K562 (cell line): ENCODE measurements around the gene SORBS2. TPM values are rescaled to one million over a fixed set of nuclear protein-coding genes. Genes with fewer than 3 reads are reported as not detected.
A peak's percentile ranks its signal among the peaks of the same experiment; 100 is the strongest.

Experiments used
- ATAC-seq: fragments of 200-7000 bp; cut with Tn5 transposase; 3 replicates; pipeline ENCODE4 v1.9.1; 2020; ENCODE audit warnings: moderate library complexity
- BruUV-seq: library from RNA; stranded (reverse); fragments of 400-500 nt; replicated peaks from 2 replicates; lab custom pipeline; 2021; lab: Mats Ljungman, UMichigan
- CTCF ChIA-PET: fragments of 300-600 bp; formaldehyde crosslinking; extraction: SDS; loops from one replicate; lab custom pipeline; 2021; ENCODE audit warnings: low intra/inter-chr PET ratio; lab: Yijun Ruan, JAX
- POLR2A ChIA-PET: fragments of 300-600, 350-650 bp; sonication (Branson Sonifier 250); formaldehyde crosslinking; extraction: SDS; loops from one replicate; lab custom pipeline; 2021; ENCODE audit warnings: antibody characterized with exemption, inconsistent platforms; lab: Yijun Ruan, JAX
- DNase-seq, 4 experiments: peaks; one replicate each; pipeline versions ENCODE4 v3.0.0 to v3.0.0-alpha.2; 2011 to 2018; ENCODE audit warnings: low spot score in 3 of 4, mixed read lengths in 3 of 4; ENCODE audit errors: extremely low read depth in 1 of 4
- FAIRE-seq: peaks from 2 replicates; lab custom pipeline; 2011; peaks lifted over from hg19 to GRCh38; lab: Jason Lieb, UNC
- H2AFZ ChIP-seq: 2 replicates; pipeline ENCODE4 v1.6.0; 2011; ENCODE audit warnings: low read depth, low read length, control low read depth, inconsistent platforms
- H3K27ac ChIP-seq: fragments of 200-600 bp; 3 replicates; pipeline ENCODE4 v1.8.0; 2011; ENCODE audit warnings: low read depth, mild to moderate bottlenecking, control low read depth, inconsistent platforms, low read length, moderate library complexity, mixed read lengths; ENCODE audit errors: extremely low read depth
- H3K27me3 ChIP-seq, 2 experiments: fragments of 300-600 bp in 1 of 2; 2 replicates in 1 of 2; 3 replicates in 1 of 2; pipeline versions ENCODE4 v1.6.0 to v1.8.0; 2011; ENCODE audit warnings: inconsistent platforms in 2 of 2, low read length in 2 of 2, mild to moderate bottlenecking in 1 of 2, mixed read lengths in 1 of 2, moderate library complexity in 1 of 2; ENCODE audit not compliant: control insufficient read depth in 2 of 2, insufficient read depth in 2 of 2
- H3K36me3 ChIP-seq: fragments of 300-600 bp; 3 replicates; pipeline ENCODE4 v1.8.0; 2011; ENCODE audit warnings: mild to moderate bottlenecking, low read length, inconsistent platforms; ENCODE audit not compliant: control insufficient read depth, insufficient read depth
- H3K4me1 ChIP-seq, 2 experiments: fragments of 200-600 bp in 1 of 2; replicated peaks in 1 of 2; 2 replicates in 1 of 2; 3 replicates in 1 of 2; pipeline versions ENCODE4 v1.5.1 to v1.8.0; 2011; ENCODE audit warnings: inconsistent platforms in 2 of 2, low read length in 2 of 2, mild to moderate bottlenecking in 1 of 2, mixed read lengths in 1 of 2, moderate library complexity in 1 of 2; ENCODE audit not compliant: control insufficient read depth in 2 of 2, insufficient read depth in 2 of 2
- H3K4me2 ChIP-seq: 2 replicates; pipeline ENCODE4 v1.6.1; 2011; ENCODE audit warnings: low read length, control low read depth, inconsistent platforms, mixed read lengths; ENCODE audit not compliant: insufficient read depth
- H3K4me3 ChIP-seq: fragments of 200-600 bp; sonication (generic), shearing (Covaris generic); 2 replicates; pipeline ENCODE4 v1.5.1; 2016; ENCODE audit warnings: control low read depth, inconsistent platforms
- H3K79me2 ChIP-seq: fragments of 200-600 bp; 3 replicates; pipeline ENCODE4 v1.8.0; 2011; ENCODE audit warnings: low read length, inconsistent platforms; ENCODE audit not compliant: control insufficient read depth, insufficient read depth
- H3K9ac ChIP-seq, 2 experiments: 2 replicates each; pipeline versions ENCODE4 v1.6.0 to v1.6.1; 2011; ENCODE audit warnings: low read depth in 2 of 2, low read length in 2 of 2, control low read depth in 1 of 2, inconsistent platforms in 1 of 2, mild to moderate bottlenecking in 1 of 2, mixed read lengths in 1 of 2; ENCODE audit not compliant: insufficient read depth in 1 of 2
- H3K9me1 ChIP-seq: one replicate; pipeline ENCODE4 v1.6.0; 2011; ENCODE audit warnings: inconsistent platforms, mild to moderate bottlenecking, low read length, moderate library complexity; ENCODE audit not compliant: control insufficient read depth, insufficient read depth
- H3K9me3 ChIP-seq: replicated peaks from 2 replicates; pipeline ENCODE4 v1.5.1; 2011; ENCODE audit warnings: low read depth, low read length, inconsistent platforms; ENCODE audit not compliant: control insufficient read depth, insufficient read depth
- H4K20me1 ChIP-seq: replicated peaks from 2 replicates; pipeline ENCODE4 v1.6.1; 2011; ENCODE audit warnings: low read length, inconsistent platforms, mixed read lengths; ENCODE audit not compliant: control insufficient read depth, insufficient read depth
- BRF1 ChIP-seq: IDR thresholded peaks from 3 replicates; pipeline ENCODE4 v1.6.1; 2011; ENCODE audit warnings: borderline replicate concordance, mild to moderate bottlenecking; ENCODE audit not compliant: insufficient read length; ENCODE audit errors: extremely low read depth
- CEBPG ChIP-seq, 3 experiments: fragments of 200-800 bp in 1 of 3; sonication (Bioruptor generic) in 1 of 3; sonication (generic) in 1 of 3; formaldehyde crosslinking in 1 of 3; IDR thresholded peaks in 2 of 3; conservative IDR thresholded peaks in 1 of 3; 2 replicates each; pipeline versions ENCODE4 v1.6.1 to v1.8.0; 2016 to 2022; ENCODE audit warnings: missing compliant biosample characterization in 2 of 3, missing genetic modification characterization in 2 of 3, mild to moderate bottlenecking in 1 of 3, missing genetic modification reagents in 1 of 3
- POLR2G ChIP-seq: fragments of 200-400 bp; formaldehyde crosslinking; IDR thresholded peaks from 2 replicates; pipeline ENCODE4 v1.6.1; 2017; ENCODE audit warnings: low read depth, mild to moderate bottlenecking, antibody characterized with exemption, low read length, moderate library complexity
- SIRT6 ChIP-seq: IDR thresholded peaks from one replicate; pipeline ENCODE4 v1.6.1; 2012; ENCODE audit warnings: low read depth, mild to moderate bottlenecking, control low read depth, inconsistent platforms, low read length, moderate library complexity
- TARDBP ChIP-seq: fragments of 450-650 bp; IDR thresholded peaks from 2 replicates; pipeline ENCODE4 v1.6.1; 2016
- TRIM28 ChIP-seq: fragments of 450-650 bp; IDR thresholded peaks from 2 replicates; pipeline ENCODE4 v1.6.1; 2017
- WGBS: fragments of 100-300 bp; shearing (Covaris generic); methylation state at CpG from one replicate; pipeline ENCODE4 v1.1.6; 2016; ENCODE audit warnings: low coverage, mixed read lengths; ENCODE audit not compliant: insufficient coverage; ENCODE audit errors: missing lambda C conversion rate; 5-methylcytosine and 5-hydroxymethylcytosine counted together
- in situ Hi-C: fragments of 300-500 bp; cut with MboI; formaldehyde crosslinking; loops from 4 replicates; pipeline ENCODE4 v1.15.0; 2018; ENCODE audit warnings: inconsistent platforms, mixed read lengths
- intact Hi-C: fragments of 100-400 bp; cut with micrococcal nuclease; formaldehyde crosslinking; loops from 2 replicates; pipeline ENCODE4 v1.14.2; 2022
- polyA plus RNA-seq, 8 experiments: library from polyadenylated mRNA; depleted of rRNA in 4 of 8; stranded (reverse) in 5 of 8; unstranded in 3 of 8; fragments of >200 nt; fragmentation: Nextera tagmentation in 2 of 8; fragmentation: Illumina TruSeq in 1 of 8; extraction: Ambion mirVana in 2 of 8; extraction: Trizol in 1 of 8; gene quantifications; 2 replicates each; pipeline versions ENCODE4 v1.2.1 to v1.2.3, GENCODE V29; 2011 to 2014; ENCODE audit warnings: inconsistent platforms in 1 of 8, missing spikeins in 1 of 8
- total RNA-seq, 7 experiments: library from RNA; depleted of rRNA in 6 of 7; stranded (reverse); fragments of >200 nt in 6 of 7; fragmentation: Illumina TruSeq in 2 of 7; extraction: Trizol in 2 of 7; gene quantifications; 2 replicates each; pipeline versions ENCODE4 v1.2.1 to v1.2.3, GENCODE V29; 2011 to 2021; ENCODE audit warnings: low replicate concordance in 1 of 7
- TF ChIP-seq, protein P1 (sequence below): fragments of 250-450 bp; sonication (Bioruptor Pico); IDR thresholded peaks from 2 replicates; pipeline ENCODE4 v1.8.0; 2022; ENCODE audit warnings: moderate library complexity, mild to moderate bottlenecking, inconsistent platforms
- TF ChIP-seq, protein P2 (sequence below): fragments of 450-650 bp; conservative IDR thresholded peaks from 2 replicates; pipeline ENCODE4 v1.6.1; 2016; ENCODE audit warnings: missing genetic modification characterization, low read depth, mild to moderate bottlenecking, missing compliant biosample characterization, moderate library complexity

The SORBS2 gene
- total and polyA plus RNA-seq, 9 of the 15 experiments (the other 6 are each of a cell fraction or from before 2014, with no cell fraction given) = 0.29 TPM; not detected in 8

GRCh38 chr4:185554365-185555126 lies 257.4 kb downstream of the SORBS2 start:
- no peaks in the 10 kb centered on the region for H3K4me1 ChIP-seq
- no peaks in the 10 kb centered on the region for H3K36me3 ChIP-seq
- no TSS peak for BruUV-seq
- in situ Hi-C loops = no loop called here
- no peaks in the 10 kb centered on the region for H3K79me2 ChIP-seq
- no peak overlapping the region for H2AFZ ChIP-seq
- no peak for TF ChIP-seq TARDBP
- TF ChIP-seq, protein P1, sequence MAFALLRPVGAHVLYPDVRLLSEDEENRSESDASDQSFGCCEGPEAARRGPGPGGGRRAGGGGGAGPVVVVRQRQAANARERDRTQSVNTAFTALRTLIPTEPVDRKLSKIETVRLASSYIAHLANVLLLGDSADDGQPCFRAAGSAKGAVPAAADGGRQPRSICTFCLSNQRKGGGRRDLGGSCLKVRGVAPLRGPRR (CRISPR knock-in tag) = no peak
- TF ChIP-seq BRF1 = no peak
- TF ChIP-seq CEBPG (CRISPR knock-in tag; IDR thresholded peaks at IDR 0.05) = no peak
- peak in 1 of 2 experiments; percentile 31; a peak in 1 of 4 replicates for TF ChIP-seq CEBPG (tag; conservative IDR thresholded peaks at IDR 0.05 in 1 of 2, IDR thresholded peaks at IDR 0.05 in 1 of 2)
- no peak for TF ChIP-seq SIRT6
- TF ChIP-seq TRIM28 = no peak
- no peak for TF ChIP-seq POLR2G
- TF ChIP-seq, protein P2, sequence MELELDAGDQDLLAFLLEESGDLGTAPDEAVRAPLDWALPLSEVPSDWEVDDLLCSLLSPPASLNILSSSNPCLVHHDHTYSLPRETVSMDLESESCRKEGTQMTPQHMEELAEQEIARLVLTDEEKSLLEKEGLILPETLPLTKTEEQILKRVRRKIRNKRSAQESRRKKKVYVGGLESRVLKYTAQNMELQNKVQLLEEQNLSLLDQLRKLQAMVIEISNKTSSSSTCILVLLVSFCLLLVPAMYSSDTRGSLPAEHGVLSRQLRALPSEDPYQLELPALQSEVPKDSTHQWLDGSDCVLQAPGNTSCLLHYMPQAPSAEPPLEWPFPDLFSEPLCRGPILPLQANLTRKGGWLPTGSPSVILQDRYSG (tag) = no peak
- TF ChIP-seq, all 486 proteins: peak for 1
- DNase-seq = no peak
- peaks cover 3 to 6% of the 10 kb centered on the region in 2 experiments; a peak in 2 of 5 replicates for H3K27me3 ChIP-seq
- no peak overlapping the region for H3K4me2 ChIP-seq
- no peak overlapping the region for H3K4me3 ChIP-seq
- no peaks in the 10 kb centered on the region for H3K9me3 ChIP-seq
- intact Hi-C loops = no loop called here
- ATAC-seq = no peak
- CTCF ChIA-PET = no interaction called here
- WGBS = 4% methylated on average over 4 of the region's 4 CpGs
- H3K27ac ChIP-seq = no peak overlapping the region
- no peak overlapping the region for H3K9ac ChIP-seq
- H4K20me1 ChIP-seq = no peaks in the 10 kb centered on the region
- no peak for FAIRE-seq
- no peaks in the 10 kb centered on the region for H3K9me1 ChIP-seq
- POLR2A ChIA-PET = no interaction called here
